Measurements from ENCODE around the gene UVRAG.
"Not testable (repeated sequence)": the region's sequence is repeated elsewhere in the genome, so short reads cannot be mapped to it uniquely, and the experiment has no call there.

Gene UVRAG

DNA sequence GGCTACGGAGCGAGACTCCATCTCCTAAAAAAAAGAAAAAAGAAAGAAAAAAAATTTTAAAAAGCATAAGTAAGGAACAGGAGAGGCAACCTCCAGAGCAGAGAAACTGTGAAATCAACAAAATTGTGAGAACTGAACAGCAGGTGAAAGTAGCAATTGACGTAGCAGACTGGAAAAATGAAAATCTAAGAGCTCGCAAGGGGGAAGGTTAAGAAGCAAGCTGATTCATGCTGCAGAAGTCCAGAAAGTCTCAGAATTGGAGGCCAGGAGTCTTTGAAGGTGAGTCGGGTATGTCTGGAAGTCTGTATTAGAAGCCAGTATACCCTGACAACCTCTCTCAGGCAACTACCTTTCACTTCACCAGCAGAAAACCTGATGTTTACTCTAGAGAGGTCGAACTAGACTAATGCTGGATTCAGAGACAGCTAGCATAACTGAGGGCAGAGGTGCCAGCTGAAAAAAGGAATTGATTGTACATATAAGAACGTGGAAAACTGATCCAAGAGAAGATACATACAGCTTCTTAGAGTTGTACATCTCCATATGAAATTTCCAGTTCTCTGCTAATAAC lies 229.8 kb downstream of the UVRAG start:
- DNase-seq = no peak
- intact Hi-C loops (cut with DNase I) = loop anchor here (5.0 kb wide), 1 partner anchor 257 kb away; no protein-coding TSS in a partner anchor

DNA sequence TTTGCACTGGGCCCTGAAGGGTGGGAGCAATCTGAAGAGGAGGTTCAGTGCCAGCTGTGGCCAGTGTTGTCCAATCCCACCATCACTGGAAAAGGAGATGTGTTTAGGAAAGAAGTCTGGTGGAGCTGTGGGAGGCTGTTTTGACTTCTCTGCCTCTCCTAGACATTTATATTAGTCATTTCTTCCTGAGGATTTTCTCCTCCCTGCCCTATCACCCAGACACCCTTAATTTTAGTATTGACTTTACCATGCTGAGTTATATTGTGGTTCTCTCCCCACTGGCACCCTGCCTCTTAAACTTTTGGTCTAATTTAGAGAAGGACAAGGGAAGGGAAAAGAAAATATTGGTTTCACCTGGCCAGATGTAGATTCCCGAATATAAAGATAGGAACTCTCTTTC lies 232.2 kb downstream of the UVRAG start:
- no peak for DNase-seq
- intact Hi-C loops (cut with DNase I) = loop anchor here (5.0 kb wide), 1 partner anchor 255 kb away; no protein-coding TSS in a partner anchor

DNA sequence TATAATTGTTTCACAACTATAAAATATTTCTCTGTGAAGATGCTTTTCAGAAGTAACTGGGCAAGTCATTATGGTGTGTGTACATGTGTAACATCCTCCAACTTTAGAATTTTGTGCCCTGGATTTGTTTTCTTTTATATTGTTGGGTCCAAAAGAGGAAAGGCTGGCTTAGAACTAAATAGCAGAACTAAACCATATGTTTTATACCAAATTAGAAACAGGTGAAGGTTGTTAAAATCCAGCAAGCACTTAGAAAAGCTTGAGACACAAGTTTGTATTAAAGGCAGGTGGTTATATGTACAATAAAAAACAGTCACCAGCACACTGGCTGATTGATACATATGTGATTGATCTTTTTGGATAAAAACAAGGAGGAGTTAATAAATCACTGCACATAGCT lies 232.8 kb downstream of the UVRAG start:
- no peak for DNase-seq
- intact Hi-C loops (cut with DNase I) = loop anchor here (5.0 kb wide), 1 partner anchor 255 kb away; no protein-coding TSS in a partner anchor

DNA sequence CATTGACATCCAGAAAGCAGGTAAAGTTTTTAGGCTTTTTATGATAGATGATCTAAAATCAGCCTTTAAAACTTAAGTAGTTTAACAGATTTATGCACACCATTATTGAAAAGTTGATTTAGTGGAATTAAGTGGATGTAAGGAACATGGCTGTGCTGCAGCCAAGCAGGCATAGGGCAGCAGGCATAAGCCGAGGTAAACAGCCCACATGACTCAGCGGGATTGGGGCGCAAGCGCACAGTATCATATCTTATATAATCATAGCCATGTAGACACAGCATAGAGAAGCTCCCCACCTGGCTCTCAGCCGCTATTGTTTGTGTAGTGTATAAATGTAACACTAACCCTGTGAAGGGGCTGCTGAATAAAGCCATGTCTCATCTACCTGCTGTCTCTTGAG lies 233.8 kb downstream of the UVRAG start:
- intact Hi-C loops (cut with DNase I) = loop anchor here (5.0 kb wide), 1 partner anchor 254 kb away; no protein-coding TSS in a partner anchor
- DNase-seq = no peak

DNA sequence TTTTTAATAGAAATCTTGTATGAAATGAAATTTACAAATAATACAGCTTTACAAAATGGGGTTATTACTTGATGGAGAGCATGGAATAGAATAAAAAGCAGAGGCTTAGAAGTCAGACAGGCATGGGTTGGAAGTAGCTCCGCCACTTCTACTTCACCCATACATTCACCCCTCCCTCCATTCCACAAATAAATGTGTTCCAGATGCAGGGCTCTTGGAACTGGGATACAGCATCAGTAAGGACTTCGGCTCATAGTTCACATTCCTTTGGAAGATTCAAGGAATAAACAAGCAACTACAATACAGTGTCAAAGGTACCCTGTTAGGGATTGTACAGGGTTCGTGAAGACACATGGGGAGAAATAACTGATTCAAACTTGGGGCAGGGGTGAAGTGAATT lies 234.5 kb downstream of the UVRAG start:
- intact Hi-C loops (cut with DNase I) = loop anchor here (5.0 kb wide), 1 partner anchor 253 kb away; no protein-coding TSS in a partner anchor
- no peak for DNase-seq

DNA sequence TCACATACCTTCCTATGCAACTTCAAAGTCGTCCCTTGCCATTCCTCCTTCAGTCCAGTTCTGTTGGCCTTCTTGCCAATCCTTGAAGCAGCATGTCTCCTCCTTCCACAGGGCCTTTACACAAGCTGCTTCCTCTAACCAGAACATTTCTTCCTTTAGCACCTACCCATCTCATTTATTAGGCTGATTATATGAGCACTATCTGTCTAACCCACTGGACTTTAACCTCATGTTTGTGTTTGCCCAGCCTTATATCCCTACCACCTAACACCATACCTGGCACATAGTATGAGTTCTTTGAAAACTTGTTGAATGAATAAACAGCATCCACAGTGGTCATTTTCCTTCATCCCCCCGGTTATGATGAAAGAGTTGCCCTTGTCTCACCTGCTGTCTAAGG lies 236.9 kb downstream of the UVRAG start:
- intact Hi-C loops (cut with DNase I) = no loop called here

DNA sequence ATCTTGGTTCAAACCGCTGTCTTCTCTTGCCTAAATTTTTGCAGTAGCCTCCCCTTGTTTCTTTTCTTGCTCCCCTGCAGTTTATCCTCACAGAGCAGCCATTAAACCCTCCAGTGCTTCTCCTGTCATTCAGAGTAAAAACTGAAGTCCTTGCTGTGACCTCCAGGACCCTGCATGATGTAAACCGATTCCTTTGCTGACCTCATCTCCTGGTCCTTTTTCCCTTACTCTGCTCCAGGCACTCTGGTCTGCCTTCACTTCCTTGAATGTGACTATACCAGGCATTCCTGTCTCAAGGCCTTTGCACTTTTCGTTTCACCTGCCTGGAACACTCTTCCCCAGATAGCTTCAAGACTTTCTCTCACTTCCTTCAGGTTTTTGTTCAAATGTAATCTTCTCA lies 239.3 kb downstream of the UVRAG start:
- intact Hi-C loops (cut with DNase I) = loop anchor here (1.0 kb wide), 1 partner anchor 34 kb away; no protein-coding TSS in a partner anchor
- no peak for DNase-seq

More for the DNA sequence above, 236.9 kb downstream of the UVRAG start:
- DNase-seq = no peak

DNA sequence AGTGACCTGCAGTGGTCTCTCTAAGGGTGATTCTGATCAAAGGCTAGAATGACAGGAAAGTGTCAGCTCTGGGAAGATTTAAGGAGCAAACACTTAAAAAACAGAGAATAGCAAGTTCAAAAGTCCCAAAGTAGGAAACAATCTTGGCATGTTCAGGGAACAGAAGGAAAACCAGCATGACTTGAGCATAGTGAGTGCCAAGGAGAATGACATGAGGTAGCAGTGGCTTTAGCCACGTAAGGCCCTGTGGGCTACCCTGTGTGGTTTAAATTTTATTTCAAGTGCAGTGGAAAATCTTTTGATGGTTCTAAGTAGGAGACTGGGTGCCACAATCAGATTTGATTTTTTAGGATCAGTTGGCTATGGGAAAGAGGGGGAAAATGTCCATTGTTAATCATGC lies 241.9 kb downstream of the UVRAG start:
- no peak for DNase-seq
- intact Hi-C loops (cut with DNase I) = no loop called here

DNA sequence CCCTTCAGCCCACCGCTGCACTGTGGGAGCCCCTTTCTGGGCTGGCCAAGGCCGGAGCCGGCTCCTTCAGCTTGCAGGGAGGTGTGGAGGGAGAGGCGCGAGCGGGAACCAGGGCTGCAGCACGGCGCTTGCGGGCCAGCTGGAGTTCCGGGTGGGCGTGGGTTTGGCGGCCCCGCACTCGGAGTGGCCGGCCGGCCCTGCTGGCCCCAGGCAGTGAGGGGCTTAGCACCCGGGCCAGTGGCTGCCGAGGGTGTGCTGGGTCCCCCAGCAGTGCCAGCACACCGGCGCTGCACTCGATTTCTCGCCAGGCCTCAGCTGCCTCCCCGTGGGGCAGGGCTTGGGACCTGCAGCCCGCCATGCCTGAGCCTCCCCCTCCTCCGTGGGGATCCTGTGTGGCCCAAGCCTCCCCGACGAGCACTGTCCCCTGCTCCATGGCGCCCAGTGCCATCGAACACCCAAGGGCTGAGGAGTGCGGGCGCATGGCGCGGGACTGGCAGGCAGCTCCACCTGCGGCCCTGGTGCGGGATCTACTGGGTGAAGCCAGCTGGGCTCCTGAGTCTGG lies 245.5 kb downstream of the UVRAG start:
- intact Hi-C loops (cut with DNase I); DNase-seq: not testable (repeated sequence)

DNA sequence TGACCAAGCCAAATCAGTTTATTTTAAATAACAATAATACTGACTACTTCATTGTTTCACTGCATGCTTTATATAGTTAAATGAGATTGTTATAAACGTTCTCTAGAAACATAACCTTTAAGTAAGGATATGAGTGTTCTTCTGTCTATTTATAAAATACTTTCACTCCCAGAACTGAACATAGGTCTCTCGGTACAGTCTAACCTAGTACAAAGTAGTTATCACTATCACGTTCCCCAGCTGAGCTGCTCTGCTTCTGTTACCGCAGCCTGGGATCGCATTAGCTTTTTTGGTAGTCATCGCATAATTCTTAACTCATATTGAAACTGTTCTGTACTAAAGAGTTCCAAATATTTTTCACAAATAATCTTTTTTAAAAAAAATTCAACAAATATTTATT lies 247.7 kb downstream of the UVRAG start:
- no peak for DNase-seq
- intact Hi-C loops (cut with DNase I) = no loop called here

DNA sequence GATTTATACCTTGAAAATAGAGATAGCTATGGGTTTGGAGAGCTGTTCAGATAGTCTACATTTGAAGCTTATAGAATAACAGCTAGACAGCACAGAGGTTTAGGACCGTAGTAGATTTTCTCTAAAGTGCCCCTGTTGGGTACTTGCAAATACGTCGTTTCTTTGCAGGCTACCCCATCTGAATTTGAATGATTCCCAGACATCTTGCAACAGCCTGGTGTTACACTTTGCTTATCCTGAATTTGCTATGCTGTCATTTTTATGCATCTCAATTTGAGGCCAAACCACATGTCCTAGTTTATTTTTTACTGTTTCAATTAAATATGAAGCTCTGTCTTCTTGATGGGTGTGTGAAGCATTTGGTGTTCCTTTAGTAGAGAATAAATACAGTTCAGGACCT lies 249.2 kb downstream of the UVRAG start:
- no peak for DNase-seq
- intact Hi-C loops (cut with DNase I) = no loop called here

DNA sequence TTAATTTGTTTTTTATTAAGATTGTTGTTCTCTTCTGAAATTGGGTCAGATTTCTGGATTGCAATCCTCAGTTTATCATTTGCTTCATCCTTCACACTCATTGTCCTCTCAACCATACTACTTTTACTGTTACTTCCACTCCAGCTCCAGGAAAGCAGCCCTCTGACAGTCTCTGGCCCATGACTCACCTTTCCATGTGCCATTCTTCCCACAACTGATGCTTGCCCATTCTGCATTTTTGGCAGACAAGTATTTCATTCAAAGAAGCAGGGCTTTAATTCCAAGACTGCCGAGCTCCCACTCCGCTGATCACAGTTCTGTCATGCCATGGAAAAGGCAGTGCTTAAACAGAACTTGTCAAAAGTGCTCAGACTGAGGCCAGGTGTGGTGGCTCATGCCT lies 252.1 kb downstream of the UVRAG start:
- DNase-seq = no peak
- intact Hi-C loops (cut with DNase I) = no loop called here

DNA sequence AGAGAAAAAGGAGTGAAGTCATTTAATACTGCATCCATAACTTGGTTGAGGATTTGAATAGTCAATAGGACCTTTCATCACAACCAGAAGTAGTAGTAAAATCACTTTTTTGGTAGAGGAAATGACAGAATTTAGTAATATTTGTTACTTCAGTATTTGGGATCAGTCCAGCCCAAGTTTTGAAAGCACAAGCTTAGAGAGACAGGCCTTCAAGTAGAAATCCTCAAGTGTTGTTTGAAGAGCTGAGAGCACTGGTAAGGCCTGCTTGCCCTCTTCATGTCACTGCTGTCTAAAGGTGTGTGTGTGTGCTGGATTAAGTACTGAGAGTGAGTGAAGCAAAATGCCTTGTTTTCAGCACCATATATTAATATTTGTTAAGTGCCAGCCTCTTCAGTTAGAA lies 254.0 kb downstream of the UVRAG start:
- intact Hi-C loops (cut with DNase I) = no loop called here
- DNase-seq = no peak

DNA sequence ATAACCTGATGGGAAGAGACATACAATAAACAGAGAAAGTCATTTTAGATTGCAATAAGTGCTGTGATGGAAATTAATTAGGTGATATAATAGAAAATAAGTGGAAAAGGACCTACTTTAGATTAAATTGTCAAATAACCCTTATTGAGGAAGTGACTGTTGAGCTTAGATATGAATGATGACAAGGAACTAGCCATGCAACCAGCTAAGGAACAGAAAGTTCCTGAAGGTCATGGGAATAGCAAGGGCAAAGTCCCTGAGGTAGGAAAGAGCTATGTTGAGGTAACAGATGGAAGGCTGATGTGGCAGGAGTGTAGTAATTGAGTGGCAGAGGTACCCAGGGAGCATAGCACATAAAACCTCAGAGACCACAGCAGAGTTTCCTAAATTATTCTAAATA lies 256.1 kb downstream of the UVRAG start:
- no peak for DNase-seq
- intact Hi-C loops (cut with DNase I) = no loop called here

DNA sequence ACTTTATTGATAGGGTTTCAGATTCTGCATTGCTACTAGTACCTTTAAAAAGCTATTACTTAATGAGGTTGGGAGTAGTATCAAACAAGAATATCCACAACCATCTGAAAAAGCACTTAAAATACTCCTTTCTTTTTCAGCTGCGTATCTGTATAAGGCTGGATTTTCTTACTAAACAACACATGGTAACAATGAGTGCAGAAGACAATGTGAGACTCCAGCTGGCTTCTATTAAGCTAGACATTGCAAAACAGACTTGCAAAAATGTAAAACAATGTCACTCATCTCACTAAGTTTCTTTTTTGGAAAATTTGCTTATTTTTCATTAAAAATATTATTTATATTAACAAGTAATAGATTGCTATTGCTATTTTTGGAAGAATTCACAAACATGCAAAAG lies 258.7 kb downstream of the UVRAG start:
- no peak for DNase-seq
- intact Hi-C loops (cut with DNase I) = no loop called here

DNA sequence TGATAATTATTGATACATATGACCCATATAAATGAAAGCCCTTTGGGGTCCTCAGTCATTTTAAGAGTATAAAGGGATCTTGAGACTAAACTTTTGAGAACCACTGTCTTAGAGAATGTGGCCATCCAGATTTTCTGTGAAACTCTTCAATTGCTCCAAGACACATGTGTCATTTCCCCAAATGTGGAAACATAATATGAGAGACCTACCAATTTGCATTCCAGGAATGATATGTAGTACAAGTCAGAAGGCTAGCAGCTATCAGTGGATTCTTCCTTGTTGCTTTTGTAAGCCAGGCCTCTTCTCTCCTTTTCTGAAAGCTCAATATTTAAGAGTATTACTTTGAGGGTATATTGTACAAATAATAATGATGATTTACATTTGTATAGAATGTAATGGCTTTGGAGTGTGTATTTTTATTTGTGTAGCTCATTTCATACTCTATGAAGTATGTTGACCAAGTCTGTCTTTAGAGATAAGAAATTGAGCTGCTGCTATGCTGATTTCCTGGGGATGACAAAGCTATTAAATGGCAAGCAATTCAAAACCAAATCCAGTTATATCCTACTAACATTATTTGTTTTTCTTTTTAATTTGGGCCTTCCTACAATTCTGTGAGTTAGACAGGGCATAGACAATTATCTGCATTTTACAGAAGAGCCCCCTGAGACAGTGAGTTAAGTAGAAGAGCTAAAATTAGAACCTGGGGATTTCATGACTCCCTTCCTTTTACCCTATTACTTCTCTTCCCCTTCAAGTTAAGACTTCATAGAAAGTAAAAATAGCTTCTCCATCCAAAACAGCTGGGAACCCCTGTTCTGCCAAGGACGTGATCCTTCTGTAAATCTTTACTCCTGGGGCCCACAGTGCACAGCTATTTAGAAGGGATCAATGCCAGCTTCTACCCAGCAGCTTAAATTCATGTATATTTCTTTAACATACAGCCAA lies 259.4 kb downstream of the UVRAG start:
- no peak for DNase-seq
- intact Hi-C loops (cut with DNase I) = no loop called here

DNA sequence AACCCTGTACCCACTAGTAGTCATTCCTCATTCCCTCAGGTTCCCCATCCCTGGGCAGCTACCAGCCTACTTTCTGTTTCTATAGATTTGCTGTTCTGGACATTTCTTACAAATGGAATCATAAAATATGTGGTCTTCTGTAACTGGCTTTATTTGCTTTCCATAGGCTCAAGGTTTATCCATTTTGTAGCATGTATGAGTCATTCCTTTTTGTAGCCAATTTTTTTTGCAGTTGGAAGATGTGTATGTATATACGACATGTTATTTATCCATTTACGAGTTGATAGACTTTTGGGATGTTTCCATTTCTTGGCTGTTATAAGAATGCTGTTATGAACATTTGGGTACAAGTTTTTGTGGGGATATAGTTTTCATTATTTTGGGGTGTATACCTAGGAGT lies 260.7 kb downstream of the UVRAG start:
- intact Hi-C loops (cut with DNase I) = no loop called here
- no peak for DNase-seq

DNA sequence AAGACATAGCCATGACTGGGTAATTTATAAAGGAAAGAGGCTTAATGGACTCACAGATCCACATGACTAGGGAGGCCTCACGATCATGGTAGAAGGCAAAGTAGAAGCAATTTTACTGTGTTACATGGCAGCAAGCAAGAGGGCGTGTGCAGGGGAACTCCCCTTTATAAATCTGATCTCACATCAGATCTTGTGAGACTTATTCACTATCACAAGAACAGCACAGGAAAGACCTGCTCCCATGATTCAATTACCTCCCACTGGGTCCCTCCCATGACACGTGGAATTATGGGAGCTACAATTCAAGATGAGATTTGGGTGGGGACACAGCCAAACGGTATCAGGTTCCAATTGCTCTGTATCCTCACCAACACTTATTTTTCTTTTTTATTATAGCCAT lies 261.2 kb downstream of the UVRAG start:
- intact Hi-C loops (cut with DNase I); DNase-seq: not testable (repeated sequence)

DNA sequence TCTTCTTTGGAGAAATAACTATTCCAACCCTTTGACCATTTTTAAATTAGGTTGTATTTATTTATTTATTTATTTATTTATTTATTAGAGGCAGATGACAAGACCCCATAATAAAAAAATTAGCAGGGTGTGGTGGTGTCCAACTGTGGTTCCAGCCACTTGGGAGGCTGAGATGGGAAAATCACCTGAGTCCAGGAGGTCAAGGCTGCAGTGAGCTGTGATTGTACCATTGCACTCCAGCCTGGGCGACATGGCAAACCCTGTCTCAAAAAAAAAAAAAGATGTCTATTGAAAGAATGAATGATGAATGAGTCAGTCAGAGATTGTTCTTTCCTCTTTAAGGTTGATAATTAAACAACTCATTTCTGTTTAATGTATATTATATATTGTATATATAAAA lies 261.7 kb downstream of the UVRAG start:
- intact Hi-C loops (cut with DNase I) = no loop called here

DNA sequence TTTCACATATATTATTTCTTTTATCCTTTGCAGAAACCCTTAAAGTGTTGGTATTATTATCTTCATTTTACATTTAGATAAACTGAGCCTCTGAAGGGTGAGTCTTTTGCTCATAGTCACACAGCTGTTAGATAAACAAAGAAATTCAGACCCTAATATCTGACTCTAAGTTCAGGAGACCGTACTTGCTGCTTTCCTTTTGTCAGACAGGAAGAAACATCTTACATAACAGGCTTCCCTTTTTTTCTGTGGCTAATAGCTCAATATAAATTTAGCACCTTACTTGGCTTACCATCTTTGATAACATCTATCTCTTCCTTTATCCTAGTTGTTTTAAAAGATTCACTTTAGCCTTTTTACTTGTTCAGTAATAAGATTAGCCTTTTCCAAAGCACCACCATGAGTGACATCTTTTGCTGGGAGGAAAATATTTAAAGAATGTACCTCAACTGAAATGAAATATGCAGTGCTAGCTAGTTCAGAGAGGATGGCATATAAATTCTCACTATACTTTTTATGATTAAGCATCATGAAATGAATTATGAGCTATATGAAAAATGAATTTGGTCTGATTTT lies 262.7 kb downstream of the UVRAG start:
- no peak for DNase-seq
- intact Hi-C loops (cut with DNase I) = no loop called here

More for the DNA sequence above, 261.7 kb downstream of the UVRAG start:
- DNase-seq = no peak

DNA sequence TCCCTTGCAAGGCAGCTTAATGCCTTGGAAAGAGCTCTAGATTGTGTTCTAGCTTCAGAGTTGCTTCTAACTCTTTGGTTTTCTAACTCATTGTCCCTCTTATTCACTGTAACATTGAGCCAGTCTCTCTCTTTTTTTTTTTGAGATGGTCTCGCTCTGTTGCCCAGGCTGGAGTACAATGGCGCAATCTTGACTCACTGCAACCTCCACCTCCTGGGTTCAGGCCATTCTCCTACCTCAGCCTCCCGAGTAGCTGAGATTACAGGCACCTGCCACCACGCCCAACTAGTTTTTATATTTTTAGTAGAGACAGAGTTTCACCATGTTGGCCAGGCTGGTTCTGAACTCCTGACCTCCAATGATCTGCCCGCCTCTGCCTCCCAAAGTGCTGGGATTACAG lies 266.1 kb downstream of the UVRAG start:
- intact Hi-C loops (cut with DNase I); DNase-seq: not testable (repeated sequence)
